NCI-H146 treated with DMSO at 0.1 percent for 48 hours (cell line): ENCODE results near the gene DSG2.

Source experiments
- DNase-seq: peaks from one replicate; lab custom pipeline; 2025; ENCODE audit not compliant: unreplicated experiment; lab: John Stamatoyannopoulos, UW

DSG2 gene

GRCh38 chr18:31586616-31587015, 88.6 kb downstream of the DSG2 start:
- DNase-seq = no peak

GRCh38 chr18:31587529-31587928, 89.6 kb downstream of the DSG2 start:
- DNase-seq = no peak

DNA sequence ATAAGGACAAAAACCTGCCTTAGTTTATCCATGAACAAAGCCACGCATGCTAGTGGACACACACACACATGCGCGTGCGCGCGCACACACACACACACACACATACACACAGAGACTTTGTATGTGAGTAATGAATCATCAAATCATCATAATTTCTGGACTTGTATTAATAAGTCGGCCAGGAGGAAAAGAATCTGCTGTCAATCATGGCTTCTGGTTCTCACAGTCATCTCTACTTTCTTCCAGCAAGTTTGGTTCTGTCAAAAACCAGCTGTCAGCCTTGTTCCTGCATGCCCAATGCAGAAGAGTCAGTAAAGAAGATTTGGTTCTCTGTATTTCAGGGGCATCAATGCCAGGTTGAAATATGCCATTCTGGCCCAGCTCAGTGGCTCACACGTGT, 92.6 kb downstream of the DSG2 start:
- no peak for DNase-seq

- DNase-seq = no peak
Measured at GRCh38 chr18:31591113-31591512, 93.1 kb downstream of the DSG2 start.

- DNase-seq = no peak
Measured at GRCh38 chr18:31591628-31592027, 93.7 kb downstream of the DSG2 start, which contains the start of gene TTR. Gene TTR (plus strand): TSS chr18:31591877. CDS start chr18:31591903, 26 bp downstream.

- no peak for DNase-seq
Measured at GRCh38 chr18:31592506-31593157, 94.7 kb downstream of the DSG2 start.

DNA sequence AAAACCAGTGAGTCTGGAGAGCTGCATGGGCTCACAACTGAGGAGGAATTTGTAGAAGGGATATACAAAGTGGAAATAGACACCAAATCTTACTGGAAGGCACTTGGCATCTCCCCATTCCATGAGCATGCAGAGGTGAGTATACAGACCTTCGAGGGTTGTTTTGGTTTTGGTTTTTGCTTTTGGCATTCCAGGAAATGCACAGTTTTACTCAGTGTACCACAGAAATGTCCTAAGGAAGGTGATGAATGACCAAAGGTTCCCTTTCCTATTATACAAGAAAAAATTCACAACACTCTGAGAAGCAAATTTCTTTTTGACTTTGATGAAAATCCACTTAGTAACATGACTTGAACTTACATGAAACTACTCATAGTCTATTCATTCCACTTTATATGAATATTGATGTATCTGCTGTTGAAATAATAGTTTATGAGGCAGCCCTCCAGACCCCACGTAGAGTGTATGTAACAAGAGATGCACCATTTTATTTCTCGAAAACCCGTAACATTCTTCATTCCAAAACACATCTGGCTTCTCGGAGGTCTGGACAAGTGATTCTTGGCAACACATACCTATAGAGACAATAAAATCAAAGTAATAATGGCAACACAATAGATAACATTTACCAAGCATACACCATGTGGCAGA, 97.3 kb downstream of the DSG2 start:
- no peak for DNase-seq

DNA sequence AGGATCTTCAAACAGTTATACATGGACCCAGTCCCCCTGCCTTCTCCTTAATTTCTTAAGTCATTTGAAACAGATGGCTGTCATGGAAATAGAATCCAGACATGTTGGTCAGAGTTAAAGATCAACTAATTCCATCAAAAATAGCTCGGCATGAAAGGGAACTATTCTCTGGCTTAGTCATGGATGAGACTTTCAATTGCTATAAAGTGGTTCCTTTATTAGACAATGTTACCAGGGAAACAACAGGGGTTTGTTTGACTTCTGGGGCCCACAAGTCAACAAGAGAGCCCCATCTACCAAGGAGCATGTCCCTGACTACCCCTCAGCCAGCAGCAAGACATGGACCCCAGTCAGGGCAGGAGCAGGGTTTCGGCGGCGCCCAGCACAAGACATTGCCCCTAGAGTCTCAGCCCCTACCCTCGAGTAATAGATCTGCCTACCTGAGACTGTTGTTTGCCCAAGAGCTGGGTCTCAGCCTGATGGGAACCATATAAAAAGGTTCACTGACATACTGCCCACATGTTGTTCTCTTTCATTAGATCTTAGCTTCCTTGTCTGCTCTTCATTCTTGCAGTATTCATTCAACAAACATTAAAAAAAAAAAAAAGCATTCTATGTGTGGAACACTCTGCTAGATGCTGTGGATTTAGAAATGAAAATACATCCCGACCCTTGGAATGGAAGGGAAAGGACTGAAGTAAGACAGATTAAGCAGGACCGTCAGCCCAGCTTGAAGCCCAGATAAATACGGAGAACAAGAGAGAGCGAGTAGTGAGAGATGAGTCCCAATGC, 98.3 kb downstream of the DSG2 start:
- DNase-seq = no peak

- DNase-seq = no peak
Measured at GRCh38 chr18:31598021-31598805, 100.2 kb downstream of the DSG2 start.
